HUES48 (cell line): ENCODE results near the gene DHFR.
"Not testable (repeated sequence)": the region's sequence is repeated elsewhere in the genome, so short reads cannot be mapped to it uniquely, and the experiment has no call there.

Experiments used
- H3K27ac ChIP-seq: one replicate; pipeline ENCODE4 v1.7.0; 2013; ENCODE audit warnings: low read depth, low read length, inconsistent platforms
- H3K27me3 ChIP-seq: 2 replicates; pipeline ENCODE4 v1.6.1; 2013; ENCODE audit warnings: mild to moderate bottlenecking, low read length; ENCODE audit not compliant: control insufficient read depth, insufficient read depth
- H3K36me3 ChIP-seq: 2 replicates; pipeline ENCODE4 v1.6.1; 2013; ENCODE audit warnings: low read length; ENCODE audit not compliant: control insufficient read depth, insufficient read depth
- H3K4me1 ChIP-seq: 2 replicates; pipeline ENCODE4 v1.6.1; 2013; ENCODE audit warnings: mild to moderate bottlenecking, low read length; ENCODE audit not compliant: control insufficient read depth, insufficient read depth
- H3K4me3 ChIP-seq: 2 replicates; pipeline ENCODE4 v1.5.1; 2013; ENCODE audit warnings: mild to moderate bottlenecking, low read depth, low read length
- H3K9ac ChIP-seq: 2 replicates; pipeline ENCODE4 v1.6.1; 2013; ENCODE audit warnings: mild to moderate bottlenecking, low read depth, low read length, moderate library complexity
- H3K9me3 ChIP-seq: 2 replicates; pipeline ENCODE4 v1.6.1; 2013; ENCODE audit warnings: low read length; ENCODE audit not compliant: control insufficient read depth, insufficient read depth

The DHFR gene

DNA sequence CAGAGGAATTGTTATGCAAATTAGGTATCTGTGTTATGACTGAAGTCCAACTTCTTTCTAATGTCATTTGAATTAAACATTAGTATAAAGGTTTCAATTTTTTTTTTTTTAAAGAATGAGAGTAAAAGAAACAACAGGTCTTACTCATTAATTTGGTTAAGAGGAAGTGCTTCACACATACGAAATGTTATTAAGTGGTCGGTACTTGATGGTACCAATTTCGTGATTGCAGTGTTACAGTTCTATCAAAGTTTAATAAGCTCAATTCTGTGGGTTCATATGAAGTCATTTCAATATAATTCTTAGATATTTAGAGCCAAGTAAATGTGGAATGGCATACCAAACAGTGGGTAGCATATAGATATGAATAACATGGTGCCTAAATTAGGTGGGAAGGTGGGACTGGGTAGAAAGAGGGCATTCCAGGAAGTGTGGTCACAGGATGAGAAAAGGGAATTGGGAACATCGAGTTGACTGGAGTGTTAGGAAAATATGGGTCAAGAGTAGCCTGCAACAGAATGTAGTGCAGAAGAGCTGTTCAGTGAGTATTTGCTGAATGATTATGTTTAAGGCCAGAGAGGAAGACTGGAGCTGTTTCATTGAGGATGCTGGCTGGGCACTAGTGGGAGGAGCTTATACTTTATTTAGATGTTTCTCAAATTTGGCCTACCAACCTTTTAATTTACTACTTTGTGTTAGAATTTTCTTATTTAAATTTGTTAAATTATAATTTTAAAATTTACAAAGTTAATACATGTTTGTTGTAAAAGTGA is 34.1 kb upstream of the DHFR start:
- peaks cover 8% of the 10 kb centered on the region; the same call in 1 of the 2 replicates for H3K4me1 ChIP-seq
- no peaks in the 10 kb centered on the region for H3K9me3 ChIP-seq
- no peak overlapping the region for H3K27ac ChIP-seq
- no peaks in the 10 kb centered on the region for H3K27me3 ChIP-seq
- H3K4me3 ChIP-seq: no peak overlapping the region
- no peak overlapping the region for H3K9ac ChIP-seq
- H3K36me3 ChIP-seq: peaks cover 5% of the 10 kb centered on the region; the same call in 1 of the 2 replicates

DNA sequence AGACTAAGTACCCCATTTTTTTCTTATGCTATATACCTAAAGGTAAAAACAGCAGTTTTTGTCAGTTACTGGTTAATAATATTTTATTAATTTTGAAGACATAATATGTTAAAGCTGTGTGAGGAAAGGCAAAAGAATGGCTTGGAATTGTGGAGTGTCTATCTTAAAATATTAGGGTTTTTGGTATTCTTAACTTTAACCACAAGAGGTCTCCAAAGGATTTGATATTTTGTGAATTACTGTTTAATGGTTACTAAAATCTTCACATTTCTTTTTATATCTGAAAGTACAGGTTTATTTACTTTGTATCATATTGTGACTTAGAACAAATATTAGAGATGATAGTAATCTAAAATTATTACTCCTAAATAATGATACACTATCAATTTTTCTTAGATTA is 32.0 kb upstream of the DHFR start:
- H3K27ac ChIP-seq: no peak overlapping the region
- H3K4me3 ChIP-seq: no peak overlapping the region
- H3K4me1 ChIP-seq: peaks cover 8% of the 10 kb centered on the region; the same call in 1 of the 2 replicates
- H3K36me3 ChIP-seq: peaks cover 10% of the 10 kb centered on the region; the same call in 1 of the 2 replicates
- H3K9me3 ChIP-seq: no peaks in the 10 kb centered on the region
- H3K9ac ChIP-seq: no peak overlapping the region
- H3K27me3 ChIP-seq: no peaks in the 10 kb centered on the region

DNA sequence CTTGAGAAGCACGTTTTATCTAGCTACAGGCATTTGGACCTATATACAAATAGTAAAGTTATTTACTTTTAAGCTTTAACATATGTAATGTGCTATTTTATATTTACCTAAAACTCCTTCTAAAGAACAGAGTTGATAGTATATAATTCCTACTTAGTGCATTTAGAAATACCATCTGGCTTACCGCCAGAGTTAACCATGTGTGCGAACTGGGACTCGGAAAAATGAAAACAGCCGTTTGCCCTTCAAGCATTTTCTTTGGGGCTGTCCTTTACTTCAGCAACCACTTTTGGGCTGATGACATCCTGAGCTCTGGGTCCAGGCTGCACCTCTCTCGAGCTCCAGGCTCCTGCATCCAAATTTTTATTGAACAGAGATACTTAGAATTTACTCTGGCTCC is 21.9 kb upstream of the DHFR start:
- no peaks in the 10 kb centered on the region for H3K9me3 ChIP-seq
- H3K27ac ChIP-seq: no peak overlapping the region
- no peak overlapping the region for H3K4me3 ChIP-seq
- H3K4me1 ChIP-seq: no peaks in the 10 kb centered on the region
- H3K9ac ChIP-seq: no peak overlapping the region
- no peaks in the 10 kb centered on the region for H3K27me3 ChIP-seq
- H3K36me3 ChIP-seq: peaks cover 77% of the 10 kb centered on the region

DNA sequence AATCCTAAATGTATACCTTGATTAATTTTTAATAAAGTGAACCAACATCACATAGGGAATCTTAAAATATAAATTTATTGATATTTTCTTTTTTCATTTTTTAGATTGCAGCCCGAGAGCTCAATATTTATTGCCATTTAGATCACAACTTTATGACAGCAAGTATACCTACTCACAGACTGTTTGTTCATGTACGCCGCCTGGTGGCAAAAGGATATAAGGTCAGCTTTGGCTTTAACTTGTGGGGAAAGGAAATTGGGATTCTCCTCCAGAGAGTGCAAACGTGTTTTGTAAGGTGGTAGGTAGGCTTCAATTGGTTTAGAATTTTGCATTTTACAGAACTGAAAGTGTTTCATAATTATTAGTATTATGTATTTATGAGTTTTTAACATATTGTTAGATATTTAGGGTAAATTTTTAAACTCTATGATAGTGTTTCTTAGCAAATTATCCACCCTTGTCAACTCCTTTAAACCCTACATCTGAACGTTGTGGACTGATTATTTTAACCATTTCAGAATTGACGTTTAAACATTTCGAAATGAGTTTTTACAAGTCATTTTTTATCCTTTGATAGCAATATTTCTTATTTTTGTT is 17.5 kb upstream of the DHFR start:
- Histone ChIP-seq H3K9ac (no peak overlapping the region), H3K9me3 (no peaks in the 10 kb centered on the region), H3K4me1 (no peaks in the 10 kb centered on the region), H3K36me3 (peaks cover 56% of the 10 kb centered on the region), H3K4me3 (no peak overlapping the region), H3K27me3 (no peaks in the 10 kb centered on the region), H3K27ac (no peak overlapping the region)

DNA sequence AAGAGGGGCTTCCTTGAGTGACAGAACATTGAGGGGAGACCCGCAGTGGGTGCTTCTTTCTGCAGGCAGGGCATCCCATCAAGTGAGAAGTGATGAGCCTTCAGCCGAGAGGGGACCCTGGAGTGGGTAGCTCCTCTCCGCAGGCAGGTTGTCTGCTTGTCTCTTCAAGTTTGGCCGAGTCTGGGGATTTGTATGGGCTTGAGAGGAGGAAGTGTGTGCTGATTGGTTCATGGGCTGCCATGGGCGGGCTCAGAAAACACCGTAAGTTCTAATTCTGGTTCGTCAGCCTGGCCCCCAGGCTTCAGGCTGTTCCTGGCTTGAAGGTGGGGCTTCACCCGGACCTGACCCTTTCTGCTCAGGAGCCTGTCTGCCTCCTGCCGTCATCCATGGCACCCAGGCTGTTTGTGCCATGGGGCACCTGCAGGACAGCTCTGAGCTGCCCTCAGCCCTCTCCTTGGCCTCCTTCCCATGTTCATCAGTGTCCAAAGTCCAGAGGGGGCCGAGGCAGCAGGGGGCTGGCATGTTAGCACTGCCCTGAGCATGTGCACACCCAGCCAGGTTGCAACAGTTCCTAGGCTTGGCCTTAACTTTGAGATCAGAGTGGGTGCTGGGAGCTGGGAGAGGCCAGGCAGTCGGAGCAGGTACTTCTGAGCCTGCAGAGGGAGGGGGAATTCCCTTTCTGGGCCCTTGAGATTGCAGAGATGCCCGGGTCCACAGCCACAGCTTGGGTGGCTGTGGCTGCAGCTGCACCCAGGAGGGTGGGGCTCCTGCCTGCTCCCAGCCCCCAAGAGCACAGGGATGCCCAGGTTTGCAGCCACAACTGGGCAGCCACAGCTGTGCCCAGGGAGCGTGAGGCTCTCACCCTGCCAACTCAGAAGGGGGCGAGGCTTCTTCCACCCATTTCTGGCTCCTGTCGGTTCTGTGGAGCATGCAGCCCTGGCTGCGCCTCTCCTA is 13.5 kb upstream of the DHFR start:
- Histone ChIP-seq H3K9ac (no peak overlapping the region), H3K4me1 (no peaks in the 10 kb centered on the region), H3K9me3 (no peaks in the 10 kb centered on the region), H3K27ac (no peak overlapping the region), H3K4me3 (no peak overlapping the region), H3K36me3 (peaks cover 48% of the 10 kb centered on the region), H3K27me3 (no peaks in the 10 kb centered on the region)

DNA sequence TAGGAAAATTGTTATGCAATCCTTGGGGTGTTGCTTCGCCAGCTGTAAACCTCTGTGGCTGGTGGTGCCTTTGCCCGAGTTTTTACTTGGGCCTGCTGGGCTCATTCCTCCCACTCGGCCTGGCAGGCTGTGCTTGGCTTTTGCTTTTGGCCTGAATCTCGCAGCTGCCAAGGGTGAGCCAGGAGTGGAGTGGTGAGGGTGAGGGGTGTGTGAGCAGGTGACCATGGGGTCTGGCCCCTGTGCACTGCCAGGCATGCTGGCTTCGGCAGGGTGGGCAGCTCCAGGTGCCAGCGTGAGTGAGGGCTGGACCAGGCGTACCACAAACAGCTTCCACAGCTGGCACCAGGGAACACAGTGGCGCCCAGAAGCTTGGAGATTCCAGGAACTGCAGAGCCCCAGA is 12.6 kb upstream of the DHFR start:
- Histone ChIP-seq H3K27ac (no peak overlapping the region), H3K9ac (no peak overlapping the region)

DNA sequence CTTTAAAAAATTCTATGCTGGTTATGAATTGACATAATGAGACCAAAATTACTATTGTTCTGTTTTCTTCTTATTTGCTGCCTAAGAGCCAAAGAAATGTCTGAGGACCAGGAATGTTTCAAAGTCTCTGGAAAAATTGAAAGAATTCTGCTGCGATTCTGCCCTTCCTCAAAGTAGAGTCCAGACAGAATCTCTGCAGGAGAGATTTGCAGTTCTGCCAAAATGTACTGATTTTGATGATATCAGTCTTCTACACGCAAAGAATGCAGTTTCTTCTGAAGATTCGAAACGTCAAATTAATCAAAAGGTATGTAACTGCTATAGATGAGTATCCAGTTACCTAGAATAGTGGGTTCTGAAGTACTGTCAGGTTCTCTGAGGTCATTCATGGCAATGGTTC is 10.3 kb upstream of the DHFR start:
- H3K36me3 ChIP-seq: peaks cover 54% of the 10 kb centered on the region
- no peak overlapping the region for H3K9ac ChIP-seq
- H3K4me3 ChIP-seq: no peak overlapping the region
- no peak overlapping the region for H3K27ac ChIP-seq
- no peaks in the 10 kb centered on the region for H3K9me3 ChIP-seq
- H3K27me3 ChIP-seq: no peaks in the 10 kb centered on the region
- no peaks in the 10 kb centered on the region for H3K4me1 ChIP-seq

More for the DNA sequence above, 12.6 kb upstream of the DHFR start:
- peaks cover 42% of the 10 kb centered on the region for H3K36me3 ChIP-seq
- H3K27me3 ChIP-seq: no peaks in the 10 kb centered on the region
- H3K4me3 ChIP-seq: no peak overlapping the region
- H3K9me3 ChIP-seq: no peaks in the 10 kb centered on the region
- no peaks in the 10 kb centered on the region for H3K4me1 ChIP-seq

DNA sequence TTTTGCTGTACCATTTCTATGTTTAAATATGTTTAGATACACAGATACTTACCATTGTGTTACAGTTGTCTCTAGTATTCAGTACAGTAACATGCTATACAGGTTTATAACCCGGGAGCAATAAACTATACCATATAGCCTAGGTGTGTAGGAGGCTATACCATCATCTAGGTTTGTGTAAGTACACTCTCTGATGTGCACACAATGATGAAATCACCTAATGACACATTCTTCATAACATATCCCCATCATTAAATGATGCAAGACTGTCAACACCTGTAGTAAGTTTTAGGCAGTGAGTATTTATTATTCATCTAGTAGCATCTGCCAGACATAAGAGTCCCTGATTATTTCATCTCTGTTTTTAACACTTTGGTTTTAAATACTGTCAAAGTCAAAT is 7.3 kb upstream of the DHFR start:
- no peaks in the 10 kb centered on the region for H3K9me3 ChIP-seq
- H3K27ac ChIP-seq: no peak overlapping the region
- no peaks in the 10 kb centered on the region for H3K4me1 ChIP-seq
- H3K9ac ChIP-seq: no peak overlapping the region
- no peak overlapping the region for H3K4me3 ChIP-seq
- peaks cover 76% of the 10 kb centered on the region for H3K36me3 ChIP-seq
- H3K27me3 ChIP-seq: no peaks in the 10 kb centered on the region

DNA sequence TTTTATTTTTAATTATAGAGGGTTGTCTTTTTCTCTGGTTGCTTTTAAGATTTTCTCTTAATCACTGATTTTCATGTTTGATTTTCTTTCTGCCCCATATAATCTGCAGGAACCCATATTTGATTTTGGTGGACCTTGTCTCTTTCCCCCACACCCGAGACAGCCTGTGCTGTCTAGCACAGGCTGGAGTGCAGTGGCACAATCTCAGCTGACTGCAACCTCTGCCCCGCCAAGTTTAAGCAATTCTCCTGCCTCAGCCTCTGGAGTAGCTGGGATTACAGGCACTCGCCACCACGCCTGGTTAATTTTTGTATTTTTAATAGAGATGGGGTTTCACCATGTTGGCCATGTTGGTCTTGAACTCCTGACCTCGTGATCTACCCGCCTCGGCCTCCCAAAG is 5.9 kb upstream of the DHFR start:
- not testable (repeated sequence) for H3K27ac ChIP-seq, H3K9ac ChIP-seq, H3K4me3 ChIP-seq, H3K27me3 ChIP-seq, H3K4me1 ChIP-seq, H3K9me3 ChIP-seq
- peaks cover 69% of the 10 kb centered on the region for H3K36me3 ChIP-seq

DNA sequence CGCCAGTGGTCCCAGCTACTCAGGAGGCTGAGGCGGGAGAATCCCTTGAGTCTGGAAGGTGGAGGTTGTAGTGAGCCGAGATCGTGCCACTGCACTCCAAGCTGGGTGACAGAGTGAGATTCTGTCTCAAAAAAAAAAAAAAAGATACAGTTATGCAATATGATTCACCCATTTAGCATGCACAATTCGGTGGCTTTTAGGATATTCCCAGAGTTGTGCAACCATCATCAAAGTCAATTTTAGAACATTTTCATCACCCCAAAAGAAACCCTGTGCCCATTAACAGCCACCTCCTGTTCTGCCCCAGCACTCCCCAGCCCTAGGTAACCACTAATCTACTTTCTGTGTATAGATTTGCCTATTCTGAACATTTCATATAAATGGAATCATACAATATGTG is 4.3 kb upstream of the DHFR start:
- H3K36me3 ChIP-seq: peaks cover 54% of the 10 kb centered on the region
- H3K9me3 ChIP-seq: no peaks in the 10 kb centered on the region
- H3K4me1 ChIP-seq: peaks cover 11% of the 10 kb centered on the region
- no peak overlapping the region for H3K4me3 ChIP-seq
- no peaks in the 10 kb centered on the region for H3K27me3 ChIP-seq
- H3K9ac ChIP-seq: no peak overlapping the region
- no peak overlapping the region for H3K27ac ChIP-seq

DNA sequence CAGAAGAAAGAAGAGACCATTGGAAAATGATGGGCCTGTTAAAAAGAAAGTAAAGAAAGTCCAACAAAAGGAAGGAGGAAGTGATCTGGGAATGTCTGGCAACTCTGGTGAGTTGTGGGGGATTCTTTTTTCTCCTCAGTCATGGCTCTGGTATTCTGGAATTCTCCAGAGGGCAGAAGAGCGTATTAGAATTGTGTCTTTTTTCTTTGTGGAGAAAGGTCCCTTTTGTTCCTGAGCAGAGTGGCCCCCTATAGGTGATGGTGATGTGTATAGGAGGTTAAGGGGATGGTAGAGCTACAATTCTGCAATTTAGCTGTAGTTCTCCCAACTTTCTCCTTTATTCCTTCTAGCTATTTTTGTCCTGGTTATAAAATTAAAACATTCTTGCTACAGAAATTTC is 1.6 kb upstream of the DHFR start:
- Histone ChIP-seq H3K36me3 (peaks cover 48% of the 10 kb centered on the region), H3K4me1 (peaks cover 18% of the 10 kb centered on the region), H3K27ac (peak overlapping the region; percentile 21), H3K9me3 (no peaks in the 10 kb centered on the region), H3K9ac (no peak overlapping the region), H3K4me3 (no peak overlapping the region), H3K27me3 (no peaks in the 10 kb centered on the region)
